K562 (cell line): Measurements from ENCODE around the gene SMAD3. TPM values are rescaled to one million over a fixed set of nuclear protein-coding genes. Genes with fewer than 3 reads are reported as not detected.
A peak's percentile ranks its signal among the peaks of the same experiment; 100 is the strongest.

Experiments used
- ATAC-seq: fragments of 200-7000 bp; cut with Tn5 transposase; 3 replicates; pipeline ENCODE4 v1.9.1; 2020; ENCODE audit warnings: moderate library complexity
- BruUV-seq: library from RNA; stranded (reverse); fragments of 400-500 nt; replicated peaks from 2 replicates; lab custom pipeline; 2021; lab: Mats Ljungman, UMichigan
- CTCF ChIA-PET: fragments of 300-600 bp; formaldehyde crosslinking; extraction: SDS; loops from one replicate; lab custom pipeline; 2021; ENCODE audit warnings: low intra/inter-chr PET ratio; lab: Yijun Ruan, JAX
- POLR2A ChIA-PET: fragments of 300-600, 350-650 bp; sonication (Branson Sonifier 250); formaldehyde crosslinking; extraction: SDS; loops from one replicate; lab custom pipeline; 2021; ENCODE audit warnings: antibody characterized with exemption, inconsistent platforms; lab: Yijun Ruan, JAX
- DNase-seq, 4 experiments: peaks; one replicate each; pipeline versions ENCODE4 v3.0.0 to v3.0.0-alpha.2; 2011 to 2018; ENCODE audit warnings: low spot score in 3 of 4, mixed read lengths in 3 of 4; ENCODE audit errors: extremely low read depth in 1 of 4
- FAIRE-seq: peaks from 2 replicates; lab custom pipeline; 2011; peaks lifted over from hg19 to GRCh38; lab: Jason Lieb, UNC
- H2AFZ ChIP-seq: 2 replicates; pipeline ENCODE4 v1.6.0; 2011; ENCODE audit warnings: low read depth, low read length, control low read depth, inconsistent platforms
- H3K27ac ChIP-seq: fragments of 200-600 bp; 3 replicates; pipeline ENCODE4 v1.8.0; 2011; ENCODE audit warnings: low read depth, mild to moderate bottlenecking, control low read depth, inconsistent platforms, low read length, moderate library complexity, mixed read lengths; ENCODE audit errors: extremely low read depth
- H3K27me3 ChIP-seq, 2 experiments: fragments of 300-600 bp in 1 of 2; 2 replicates in 1 of 2; 3 replicates in 1 of 2; pipeline versions ENCODE4 v1.6.0 to v1.8.0; 2011; ENCODE audit warnings: inconsistent platforms in 2 of 2, low read length in 2 of 2, mild to moderate bottlenecking in 1 of 2, mixed read lengths in 1 of 2, moderate library complexity in 1 of 2; ENCODE audit not compliant: control insufficient read depth in 2 of 2, insufficient read depth in 2 of 2
- H3K36me3 ChIP-seq: fragments of 300-600 bp; 3 replicates; pipeline ENCODE4 v1.8.0; 2011; ENCODE audit warnings: mild to moderate bottlenecking, low read length, inconsistent platforms; ENCODE audit not compliant: control insufficient read depth, insufficient read depth
- H3K4me1 ChIP-seq, 2 experiments: fragments of 200-600 bp in 1 of 2; replicated peaks in 1 of 2; 2 replicates in 1 of 2; 3 replicates in 1 of 2; pipeline versions ENCODE4 v1.5.1 to v1.8.0; 2011; ENCODE audit warnings: inconsistent platforms in 2 of 2, low read length in 2 of 2, mild to moderate bottlenecking in 1 of 2, mixed read lengths in 1 of 2, moderate library complexity in 1 of 2; ENCODE audit not compliant: control insufficient read depth in 2 of 2, insufficient read depth in 2 of 2
- H3K4me2 ChIP-seq: 2 replicates; pipeline ENCODE4 v1.6.1; 2011; ENCODE audit warnings: low read length, control low read depth, inconsistent platforms, mixed read lengths; ENCODE audit not compliant: insufficient read depth
- H3K4me3 ChIP-seq: fragments of 200-600 bp; sonication (generic), shearing (Covaris generic); 2 replicates; pipeline ENCODE4 v1.5.1; 2016; ENCODE audit warnings: control low read depth, inconsistent platforms
- H3K79me2 ChIP-seq: fragments of 200-600 bp; 3 replicates; pipeline ENCODE4 v1.8.0; 2011; ENCODE audit warnings: low read length, inconsistent platforms; ENCODE audit not compliant: control insufficient read depth, insufficient read depth
- H3K9ac ChIP-seq, 2 experiments: 2 replicates each; pipeline versions ENCODE4 v1.6.0 to v1.6.1; 2011; ENCODE audit warnings: low read depth in 2 of 2, low read length in 2 of 2, control low read depth in 1 of 2, inconsistent platforms in 1 of 2, mild to moderate bottlenecking in 1 of 2, mixed read lengths in 1 of 2; ENCODE audit not compliant: insufficient read depth in 1 of 2
- H3K9me1 ChIP-seq: one replicate; pipeline ENCODE4 v1.6.0; 2011; ENCODE audit warnings: inconsistent platforms, mild to moderate bottlenecking, low read length, moderate library complexity; ENCODE audit not compliant: control insufficient read depth, insufficient read depth
- H3K9me3 ChIP-seq: replicated peaks from 2 replicates; pipeline ENCODE4 v1.5.1; 2011; ENCODE audit warnings: low read depth, low read length, inconsistent platforms; ENCODE audit not compliant: control insufficient read depth, insufficient read depth
- H4K20me1 ChIP-seq: replicated peaks from 2 replicates; pipeline ENCODE4 v1.6.1; 2011; ENCODE audit warnings: low read length, inconsistent platforms, mixed read lengths; ENCODE audit not compliant: control insufficient read depth, insufficient read depth
- CHD1 ChIP-seq: fragments of 200-600 bp; sonication (generic); IDR thresholded peaks from one replicate; pipeline ENCODE4 v1.6.1; 2012; ENCODE audit warnings: mild to moderate bottlenecking, moderate library complexity, low read length, inconsistent platforms
- E2F6 ChIP-seq, 2 experiments: IDR thresholded peaks; 2 replicates each; pipeline ENCODE4 v1.6.1; 2011; ENCODE audit warnings: borderline replicate concordance in 1 of 2, control low read depth in 1 of 2, low read depth in 1 of 2, low read length in 1 of 2, mild to moderate bottlenecking in 1 of 2, mixed read lengths in 1 of 2, moderate library complexity in 1 of 2; ENCODE audit not compliant: insufficient read depth in 1 of 2, insufficient read length in 1 of 2, poor library complexity in 1 of 2, severe bottlenecking in 1 of 2; ENCODE audit errors: extremely low read depth in 1 of 2
- HDAC8 ChIP-seq: fragments of 450-650 bp; IDR thresholded peaks from 2 replicates; pipeline ENCODE4 v1.6.1; 2016; ENCODE audit warnings: mild to moderate bottlenecking, missing genetic modification characterization, moderate library complexity, missing compliant biosample characterization
- KDM1A ChIP-seq, 2 experiments: fragments of 450-650 bp; IDR thresholded peaks; 2 replicates each; pipeline ENCODE4 v1.6.1; 2016; ENCODE audit warnings: mild to moderate bottlenecking in 2 of 2
- NR2F6 ChIP-seq: fragments of 450-650 bp; formaldehyde crosslinking; IDR thresholded peaks from 2 replicates; pipeline ENCODE4 v1.4.0; 2020; ENCODE audit warnings: mild to moderate bottlenecking
- PHF8 ChIP-seq: fragments of 200-600 bp; sonication (generic); IDR thresholded peaks from 2 replicates; pipeline ENCODE4 v1.6.1; 2012; ENCODE audit warnings: mixed run types, mild to moderate bottlenecking, inconsistent platforms, low read length, moderate library complexity, borderline replicate concordance
- SIN3A ChIP-seq, 2 experiments: fragments of 150-350 bp in 1 of 2; IDR thresholded peaks; 2 replicates each; pipeline ENCODE4 v1.6.1; 2011 to 2016; ENCODE audit warnings: borderline replicate concordance in 2 of 2, low read depth in 2 of 2, low read length in 2 of 2, mild to moderate bottlenecking in 2 of 2, moderate library complexity in 2 of 2; ENCODE audit not compliant: control insufficient read depth in 1 of 2
- ZBTB9 ChIP-seq: fragments of 450-650 bp; formaldehyde crosslinking; IDR thresholded peaks from 2 replicates; pipeline ENCODE4 v1.4.0; 2020; ENCODE audit warnings: mild to moderate bottlenecking, moderate library complexity
- ZNF175 ChIP-seq: fragments of 200-800 bp; sonication (Bioruptor generic); IDR thresholded peaks from 2 replicates; pipeline ENCODE4 v1.6.1; 2016; ENCODE audit warnings: low read depth, mild to moderate bottlenecking, missing genetic modification characterization, missing compliant biosample characterization
- WGBS: fragments of 100-300 bp; shearing (Covaris generic); methylation state at CpG from one replicate; pipeline ENCODE4 v1.1.6; 2016; ENCODE audit warnings: low coverage, mixed read lengths; ENCODE audit not compliant: insufficient coverage; ENCODE audit errors: missing lambda C conversion rate; 5-methylcytosine and 5-hydroxymethylcytosine counted together
- in situ Hi-C: fragments of 300-500 bp; cut with MboI; formaldehyde crosslinking; loops from 4 replicates; pipeline ENCODE4 v1.15.0; 2018; ENCODE audit warnings: inconsistent platforms, mixed read lengths
- intact Hi-C: fragments of 100-400 bp; cut with micrococcal nuclease; formaldehyde crosslinking; loops from 2 replicates; pipeline ENCODE4 v1.14.2; 2022
- polyA plus RNA-seq, 8 experiments: library from polyadenylated mRNA; depleted of rRNA in 4 of 8; stranded (reverse) in 5 of 8; unstranded in 3 of 8; fragments of >200 nt; fragmentation: Nextera tagmentation in 2 of 8; fragmentation: Illumina TruSeq in 1 of 8; extraction: Ambion mirVana in 2 of 8; extraction: Trizol in 1 of 8; gene quantifications; 2 replicates each; pipeline versions ENCODE4 v1.2.1 to v1.2.3, GENCODE V29; 2011 to 2014; ENCODE audit warnings: inconsistent platforms in 1 of 8, missing spikeins in 1 of 8
- total RNA-seq, 7 experiments: library from RNA; depleted of rRNA in 6 of 7; stranded (reverse); fragments of >200 nt in 6 of 7; fragmentation: Illumina TruSeq in 2 of 7; extraction: Trizol in 2 of 7; gene quantifications; 2 replicates each; pipeline versions ENCODE4 v1.2.1 to v1.2.3, GENCODE V29; 2011 to 2021; ENCODE audit warnings: low replicate concordance in 1 of 7
- TF ChIP-seq, protein P1 (sequence below): fragments of 250-450 bp; sonication (Bioruptor Pico); IDR thresholded peaks from 2 replicates; pipeline ENCODE4 v1.4.0; 2020; ENCODE audit warnings: borderline replicate concordance

SMAD3 gene
- total and polyA plus RNA-seq, 9 of the 15 experiments (the other 6 are each of a cell fraction or from before 2014, with no cell fraction given): 4.3 to 39.2 (median 11.1) TPM

- CTCF ChIA-PET: no interaction called here
- no peak overlapping the region for H3K4me3 ChIP-seq
- peak overlapping the region; percentile 71 to 84; a peak in 3 of 4 replicates for H3K9ac ChIP-seq
- H3K4me2 ChIP-seq: peak overlapping the region; percentile 72
- ATAC-seq: 0 out of 3 replicates have a peak, but pooled peaks have one; percentile 2
- H3K9me3 ChIP-seq: no peaks in the 10 kb centered on the region
- POLR2A ChIA-PET: interaction anchor here (0.7 to 3.3 kb wide), 7 partner anchors 7 to 62 kb away, joined by 3 to 12 read pairs (median 6); no protein-coding TSS in a partner anchor
- no peaks in the 10 kb centered on the region for H3K27me3 ChIP-seq
- peak; percentile 49 for FAIRE-seq
- peaks cover 89% of the 10 kb centered on the region for H3K79me2 ChIP-seq
- H3K9me1 ChIP-seq: peaks cover 5% of the 10 kb centered on the region
- BruUV-seq: no TSS peak
- DNase-seq: peak in 3 of 4 experiments; percentile 50 to 57 (median 50)
- H3K36me3 ChIP-seq: peaks cover 17% of the 10 kb centered on the region; the same call in 2 of the 3 replicates
- no peak overlapping the region for H2AFZ ChIP-seq
- intact Hi-C loops: loop anchor here (2.0 kb wide), 1 partner anchor 21 kb away; no protein-coding TSS in a partner anchor
- peaks cover 71 to 82% of the 10 kb centered on the region in 2 experiments for H3K4me1 ChIP-seq
- no peaks in the 10 kb centered on the region for H4K20me1 ChIP-seq
- peak overlapping the region; percentile 97 for H3K27ac ChIP-seq
- in situ Hi-C loops: no loop called here
- 31% methylated on average over 15 of the region's 15 CpGs for WGBS
- no peak for TF ChIP-seq PHF8
- TF ChIP-seq NR2F6 (CRISPR knock-in tag): no peak
- 0 out of 2 replicates have a peak, but pooled peaks have one; percentile 45 for TF ChIP-seq ZBTB9 (CRISPR knock-in tag)
- TF ChIP-seq KDM1A (IDR thresholded peaks at IDR 0.05): no peak
- TF ChIP-seq HDAC8: 0 out of 2 replicates have a peak, but pooled peaks have one; percentile 25
- TF ChIP-seq, protein P1, sequence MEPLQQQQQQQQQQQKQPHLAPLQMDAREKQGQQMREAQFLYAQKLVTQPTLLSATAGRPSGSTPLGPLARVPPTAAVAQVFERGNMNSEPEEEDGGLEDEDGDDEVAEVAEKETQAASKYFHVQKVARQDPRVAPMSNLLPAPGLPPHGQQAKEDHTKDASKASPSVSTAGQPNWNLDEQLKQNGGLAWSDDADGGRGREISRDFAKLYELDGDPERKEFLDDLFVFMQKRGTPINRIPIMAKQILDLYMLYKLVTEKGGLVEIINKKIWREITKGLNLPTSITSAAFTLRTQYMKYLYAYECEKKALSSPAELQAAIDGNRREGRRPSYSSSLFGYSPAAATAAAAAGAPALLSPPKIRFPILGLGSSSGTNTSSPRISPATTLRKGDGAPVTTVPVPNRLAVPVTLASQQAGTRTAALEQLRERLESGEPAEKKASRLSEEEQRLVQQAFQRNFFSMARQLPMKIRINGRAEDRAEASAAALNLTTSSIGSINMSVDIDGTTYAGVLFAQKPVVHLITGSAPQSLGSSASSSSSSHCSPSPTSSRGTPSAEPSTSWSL: no peak
- TF ChIP-seq SIN3A (IDR thresholded peaks at IDR 0.05; ENCODE audit: borderline replicate concordance in 2 of 2, control insufficient read depth in 1 of 2, low read depth in 2 of 2, low read length in 2 of 2): no peak
- peak; percentile 42 to 90 for TF ChIP-seq E2F6 (IDR thresholded peaks at IDR 0.05; ENCODE audit: borderline replicate concordance in 1 of 2, extremely low read depth in 1 of 2, insufficient read depth in 1 of 2, insufficient read length in 1 of 2, low read depth in 1 of 2, low read length in 1 of 2, poor library complexity in 1 of 2, severe bottlenecking in 1 of 2)
- TF ChIP-seq ZNF175: 0 out of 2 replicates have a peak, but pooled peaks have one; percentile 53
- no peak for TF ChIP-seq CHD1
Measured at GRCh38 chr15:67089217-67090193, 24.1 kb downstream of the SMAD3 start.
